ENCODE measurements around the gene BIN1.

The BIN1 gene, protein sequence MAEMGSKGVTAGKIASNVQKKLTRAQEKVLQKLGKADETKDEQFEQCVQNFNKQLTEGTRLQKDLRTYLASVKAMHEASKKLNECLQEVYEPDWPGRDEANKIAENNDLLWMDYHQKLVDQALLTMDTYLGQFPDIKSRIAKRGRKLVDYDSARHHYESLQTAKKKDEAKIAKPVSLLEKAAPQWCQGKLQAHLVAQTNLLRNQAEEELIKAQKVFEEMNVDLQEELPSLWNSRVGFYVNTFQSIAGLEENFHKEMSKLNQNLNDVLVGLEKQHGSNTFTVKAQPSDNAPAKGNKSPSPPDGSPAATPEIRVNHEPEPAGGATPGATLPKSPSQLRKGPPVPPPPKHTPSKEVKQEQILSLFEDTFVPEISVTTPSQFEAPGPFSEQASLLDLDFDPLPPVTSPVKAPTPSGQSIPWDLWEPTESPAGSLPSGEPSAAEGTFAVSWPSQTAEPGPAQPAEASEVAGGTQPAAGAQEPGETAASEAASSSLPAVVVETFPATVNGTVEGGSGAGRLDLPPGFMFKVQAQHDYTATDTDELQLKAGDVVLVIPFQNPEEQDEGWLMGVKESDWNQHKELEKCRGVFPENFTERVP

DNA sequence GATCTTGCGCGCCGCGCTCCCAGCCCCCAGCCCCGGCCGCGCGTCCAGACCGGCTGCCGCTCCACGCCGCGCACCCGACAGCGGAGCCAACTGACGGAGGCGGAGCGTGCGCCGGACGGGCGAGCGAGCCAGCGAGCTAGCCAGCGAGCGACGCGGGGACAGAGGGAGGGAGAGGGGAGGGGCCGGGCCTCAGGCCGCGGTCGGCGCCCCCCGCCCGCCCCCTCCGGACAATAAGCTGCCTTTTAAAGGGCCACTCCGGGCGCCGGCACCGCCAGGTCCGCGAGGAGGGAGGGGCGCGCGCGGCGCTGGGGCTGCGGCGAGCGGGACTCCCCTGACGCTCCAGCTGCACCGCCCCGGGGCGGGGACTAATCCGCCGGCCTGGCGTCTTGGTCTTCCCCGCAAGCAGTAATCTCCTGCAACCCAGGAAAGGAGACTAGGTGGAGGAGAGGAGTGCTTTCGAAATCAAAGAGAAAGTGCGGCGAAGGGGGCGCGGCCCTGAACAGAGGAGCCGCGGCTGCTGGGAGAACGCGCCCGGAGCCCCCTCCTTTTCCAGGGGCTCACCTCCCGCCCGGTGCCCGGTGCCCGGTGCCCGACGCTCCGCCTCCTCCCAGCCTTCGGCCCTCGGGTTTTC is at the start of gene BIN1:
BIN1 (minus strand) TSS at position 164 of the 631 bp plus-strand sequence. CDS start 211 bp downstream, outside the sequence.
- H3K4me3 ChIP-seq (ENCODE audit: low read depth, low read length) = peak within 1 kb of the TSS; percentile 41

DNA sequence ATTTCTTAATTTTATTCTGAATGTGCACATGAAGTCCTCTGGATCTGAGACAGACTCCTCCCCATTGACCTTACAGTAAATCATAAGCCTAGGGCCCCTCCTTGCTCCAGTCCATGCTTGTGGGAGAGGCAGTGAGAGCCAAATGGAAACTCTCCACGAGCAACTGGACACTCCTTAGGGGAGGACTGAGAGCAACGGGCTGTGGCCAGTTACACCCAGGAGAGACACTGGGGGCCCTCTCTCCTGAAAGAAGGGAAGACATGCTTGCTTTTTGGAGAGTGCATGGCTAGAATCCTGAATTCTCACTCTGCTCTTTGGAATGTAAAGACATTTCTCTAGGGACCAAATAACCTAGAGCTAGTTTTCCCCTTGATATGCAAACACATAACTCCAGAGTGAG is 49.0 kb upstream of the BIN1 start:
- no peak overlapping the region for H3K4me3 ChIP-seq (ENCODE audit: low read depth, low read length)

DNA sequence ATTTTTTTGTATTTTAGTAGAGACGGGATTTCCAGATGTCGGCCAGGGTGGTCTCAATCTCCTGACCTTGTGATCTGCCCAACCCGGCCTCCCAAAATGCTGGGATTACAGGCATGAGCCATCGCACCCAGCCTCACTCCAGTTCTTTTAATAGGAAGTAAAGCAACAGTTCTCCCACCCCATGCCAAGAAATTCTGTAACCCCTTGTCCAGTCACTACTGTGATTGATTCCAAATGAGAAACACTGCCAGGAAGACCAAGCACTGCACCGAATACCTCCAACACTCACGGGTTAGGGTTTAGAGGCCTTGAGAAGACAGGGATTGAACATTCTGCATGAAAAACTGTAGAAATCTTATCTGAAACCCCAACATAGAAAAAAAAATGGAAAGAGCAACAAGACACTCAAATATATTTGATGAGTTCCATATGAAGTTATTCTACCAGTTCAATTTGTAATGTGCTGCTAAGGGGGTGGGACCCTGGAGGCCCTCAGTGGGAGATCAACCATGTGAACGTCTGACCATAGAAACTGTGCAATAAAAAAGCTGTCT is 48.2 kb upstream of the BIN1 start:
- no peak overlapping the region for H3K4me3 ChIP-seq (ENCODE audit: low read depth, low read length)

DNA sequence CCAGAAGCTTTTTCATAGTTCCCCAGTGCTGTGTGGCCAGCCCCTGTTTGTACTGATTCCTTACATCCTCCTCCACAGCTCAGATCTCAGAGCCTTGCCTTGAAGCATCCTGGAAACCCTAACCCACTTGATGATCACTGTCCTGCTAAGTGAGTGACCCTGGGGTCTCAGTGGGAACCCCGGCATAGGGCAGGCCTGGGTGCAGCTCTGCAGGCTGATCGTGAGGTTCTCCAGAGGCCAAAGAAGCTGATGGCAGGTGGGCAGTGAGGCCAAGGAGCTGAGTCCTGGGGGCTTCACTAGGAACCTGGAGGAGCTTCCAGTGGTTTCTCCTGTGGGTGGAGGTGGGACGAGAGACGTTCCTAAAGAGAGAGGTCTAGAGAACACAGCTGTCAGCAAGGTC is 47.4 kb upstream of the BIN1 start:
- H3K4me3 ChIP-seq (ENCODE audit: low read depth, low read length) = no peak overlapping the region

DNA sequence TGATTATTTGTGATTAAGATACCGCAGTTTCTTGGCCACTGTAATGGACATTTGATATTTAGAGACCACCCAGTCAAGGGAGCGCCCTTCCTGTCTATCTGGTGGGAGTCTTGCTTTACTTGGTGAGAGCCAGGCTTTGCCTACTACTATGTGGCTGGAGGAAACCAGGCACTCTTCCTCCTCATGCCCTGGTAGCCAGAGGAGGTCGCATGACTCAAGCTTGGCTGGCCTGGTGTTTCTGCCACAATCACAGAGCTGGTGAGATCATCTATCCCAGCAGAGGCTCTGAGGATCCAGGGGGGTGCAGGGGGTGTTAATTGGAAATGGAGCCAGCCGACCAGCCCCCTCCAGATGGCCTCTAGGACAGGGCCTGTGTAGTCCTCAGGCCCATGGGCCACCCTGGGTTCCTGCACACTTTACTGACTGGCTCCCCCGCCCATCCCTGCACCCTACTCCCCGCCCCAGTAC is 46.8 kb upstream of the BIN1 start:
- no peak overlapping the region for H3K4me3 ChIP-seq (ENCODE audit: low read depth, low read length)

DNA sequence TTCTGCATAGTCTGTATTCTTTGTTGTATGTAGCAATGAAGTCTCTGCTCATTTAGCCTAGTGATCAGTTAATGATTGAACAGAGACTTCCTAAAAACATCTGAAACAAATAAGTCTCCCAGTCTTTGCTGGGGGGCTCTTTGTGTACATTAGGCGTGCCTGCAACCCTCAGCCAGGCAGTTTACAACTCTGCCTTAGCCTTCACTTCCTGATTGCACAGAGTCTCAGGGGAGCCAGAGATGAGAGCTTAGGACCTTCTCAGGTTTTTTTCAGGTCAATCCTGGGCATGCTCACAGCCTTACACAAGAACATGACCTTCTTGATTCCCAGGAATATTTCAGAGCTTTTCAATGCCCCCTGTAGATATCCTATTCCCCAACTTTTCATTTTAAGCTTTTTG is 44.0 kb upstream of the BIN1 start:
- no peak overlapping the region for H3K4me3 ChIP-seq (ENCODE audit: low read depth, low read length)

DNA sequence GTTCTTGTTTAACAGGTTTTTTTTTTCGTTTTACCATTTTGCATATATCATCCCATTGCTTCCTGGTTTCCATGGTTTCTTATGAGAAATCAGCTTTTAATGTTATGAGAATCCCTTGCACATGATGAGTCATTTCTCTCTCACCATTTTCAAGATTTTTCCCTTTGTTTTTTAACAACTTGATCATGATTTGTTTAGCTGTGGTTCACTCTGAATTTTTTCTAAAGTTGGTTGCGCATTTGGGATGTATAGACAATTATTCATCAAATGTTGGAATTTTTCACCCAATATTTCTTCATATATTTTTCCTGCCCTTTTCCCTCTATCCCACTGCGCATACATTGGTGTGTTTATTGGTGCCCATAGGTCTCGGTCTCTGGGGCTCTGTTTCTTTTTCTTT is 42.4 kb upstream of the BIN1 start:
- no peak overlapping the region for H3K4me3 ChIP-seq (ENCODE audit: low read depth, low read length)

DNA sequence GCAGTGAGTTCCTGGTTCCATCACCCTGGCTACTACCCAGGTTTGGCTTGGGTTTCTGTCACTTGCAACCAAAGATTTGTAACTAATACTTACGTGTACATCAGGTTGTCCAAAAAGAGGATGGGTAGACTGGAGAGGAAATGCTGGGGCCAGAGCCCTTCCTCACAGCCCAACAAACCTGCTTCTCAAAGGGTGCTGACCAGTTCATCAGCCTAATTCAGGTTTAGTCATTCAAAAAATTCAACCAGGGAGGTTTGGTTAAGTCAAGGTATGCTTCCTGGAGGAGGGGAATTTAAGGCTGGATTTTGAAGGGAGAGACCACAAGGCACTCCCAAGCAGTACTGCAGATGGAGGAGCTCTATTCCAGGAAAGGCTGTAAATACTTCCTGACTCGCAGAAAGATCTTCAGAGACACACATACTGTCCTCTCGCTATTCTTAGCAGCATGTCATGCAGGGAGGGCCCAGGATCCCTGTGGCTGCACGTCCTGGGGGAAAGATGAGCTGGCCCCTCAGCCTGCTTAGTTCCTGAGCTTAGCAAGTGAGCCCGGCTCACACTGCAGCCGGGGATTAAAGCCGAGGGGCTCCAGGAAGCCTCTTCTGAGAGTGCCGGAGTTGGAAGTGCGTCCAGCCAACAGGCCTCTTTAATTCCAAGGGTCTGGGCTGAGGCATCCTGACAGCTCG is 40.0 kb upstream of the BIN1 start:
- H3K4me3 ChIP-seq (ENCODE audit: low read depth, low read length) = no peak overlapping the region

DNA sequence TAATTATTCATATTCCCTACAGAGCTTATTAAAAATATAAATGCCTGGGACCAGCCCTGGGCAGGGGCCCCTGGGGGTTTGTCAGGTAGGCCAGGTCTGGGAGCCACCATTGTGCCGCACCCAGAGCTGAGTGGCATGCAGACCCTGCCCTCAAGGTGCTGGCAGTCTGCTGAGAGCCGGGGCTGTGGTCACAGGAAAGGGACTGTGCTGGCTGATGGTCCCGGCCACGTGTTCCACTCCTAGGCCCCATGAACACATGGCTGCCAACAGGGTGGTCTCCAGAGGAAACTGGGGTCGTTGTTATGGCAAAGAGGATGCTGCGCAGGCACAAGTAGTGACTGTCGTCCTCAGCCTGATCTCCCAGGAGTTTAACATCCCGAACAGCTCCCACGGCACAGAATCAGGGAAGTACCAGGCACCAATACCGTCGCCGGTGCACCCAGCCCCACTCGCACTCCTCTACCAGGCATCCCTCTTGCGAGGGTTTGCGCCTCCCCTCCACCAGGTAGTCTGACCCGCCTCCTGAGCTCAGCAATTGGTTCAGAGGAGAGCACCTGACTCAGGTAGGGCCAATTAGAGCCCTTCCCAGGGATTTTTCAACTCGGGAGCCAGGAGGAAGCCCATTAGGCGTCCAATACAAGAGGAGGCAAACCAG is 39.2 kb upstream of the BIN1 start:
- no peak overlapping the region for H3K4me3 ChIP-seq (ENCODE audit: low read depth, low read length)

DNA sequence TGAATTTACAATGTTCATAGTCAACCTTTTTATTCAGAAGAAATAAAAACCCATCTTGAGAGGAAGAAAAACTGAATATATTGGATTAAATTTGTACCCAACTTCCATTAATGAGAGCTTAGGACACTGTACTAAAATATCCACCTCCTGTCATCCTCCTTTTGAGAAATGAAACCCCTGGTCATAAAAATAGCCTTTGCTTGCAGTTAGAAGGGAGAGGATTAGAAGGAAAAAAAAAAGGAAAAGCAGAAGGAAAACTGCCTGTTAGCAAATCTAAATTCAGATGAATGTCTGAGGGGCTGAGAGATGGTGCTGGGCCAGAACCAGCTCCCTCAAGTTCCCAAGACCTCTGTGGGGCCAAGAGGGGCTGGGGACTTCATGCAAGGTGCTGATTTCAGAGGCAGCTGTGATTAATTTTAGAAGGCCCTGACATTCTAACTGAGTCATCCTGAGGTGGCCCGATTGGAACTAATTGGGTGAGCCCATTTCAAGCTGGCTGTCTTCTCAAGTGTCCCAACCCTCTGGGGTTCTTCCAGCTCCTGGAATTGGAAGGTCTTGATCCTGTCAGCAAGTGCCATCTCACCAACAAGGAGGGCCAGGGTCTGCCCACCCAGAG is 38.4 kb upstream of the BIN1 start:
- no peak overlapping the region for H3K4me3 ChIP-seq (ENCODE audit: low read depth, low read length)

DNA sequence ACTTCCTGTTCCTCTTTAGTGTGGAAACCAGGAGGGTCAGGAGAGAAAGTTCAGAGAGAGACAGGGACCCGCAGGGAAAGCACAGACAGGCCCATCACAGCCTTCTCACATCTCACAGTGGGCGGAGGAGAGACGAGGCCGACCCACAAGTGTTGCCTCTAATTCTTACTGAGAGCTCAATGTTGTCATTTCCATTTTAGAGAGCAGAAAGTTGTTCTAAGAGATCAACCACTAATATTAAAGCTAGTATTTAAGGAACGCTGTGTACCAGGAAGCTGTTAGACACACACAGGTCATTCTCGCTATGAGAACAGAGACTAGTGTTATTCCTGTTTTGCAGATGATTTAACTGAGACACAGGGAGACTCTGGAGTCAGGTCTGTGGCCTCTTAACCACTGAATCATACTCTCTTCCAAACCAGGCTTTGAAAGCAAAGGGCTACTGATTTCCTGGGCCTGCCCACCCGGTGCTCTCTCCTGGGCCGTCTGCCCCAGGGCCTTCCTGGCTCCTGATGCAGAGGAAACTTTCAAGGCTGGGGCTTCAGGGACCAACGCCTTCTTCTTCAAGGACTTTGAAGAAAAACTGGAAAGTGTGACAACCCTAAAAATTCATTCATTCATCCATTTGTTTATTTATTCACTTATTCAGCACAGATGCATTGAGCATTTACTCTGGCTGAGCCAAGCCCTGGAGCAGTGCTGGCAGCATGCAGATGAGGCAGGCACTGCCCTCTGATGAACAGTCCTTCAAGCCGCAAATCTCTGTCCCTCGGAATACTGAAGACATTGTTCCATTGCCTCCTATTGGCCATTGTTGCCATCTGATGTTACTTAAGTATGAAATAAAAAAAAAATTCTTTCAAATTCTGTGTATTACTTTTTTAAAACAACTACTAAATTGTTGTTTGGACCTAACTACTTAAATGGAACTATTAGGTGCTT is 37.2 kb upstream of the BIN1 start:
- H3K4me3 ChIP-seq (ENCODE audit: low read depth, low read length) = no peak overlapping the region

DNA sequence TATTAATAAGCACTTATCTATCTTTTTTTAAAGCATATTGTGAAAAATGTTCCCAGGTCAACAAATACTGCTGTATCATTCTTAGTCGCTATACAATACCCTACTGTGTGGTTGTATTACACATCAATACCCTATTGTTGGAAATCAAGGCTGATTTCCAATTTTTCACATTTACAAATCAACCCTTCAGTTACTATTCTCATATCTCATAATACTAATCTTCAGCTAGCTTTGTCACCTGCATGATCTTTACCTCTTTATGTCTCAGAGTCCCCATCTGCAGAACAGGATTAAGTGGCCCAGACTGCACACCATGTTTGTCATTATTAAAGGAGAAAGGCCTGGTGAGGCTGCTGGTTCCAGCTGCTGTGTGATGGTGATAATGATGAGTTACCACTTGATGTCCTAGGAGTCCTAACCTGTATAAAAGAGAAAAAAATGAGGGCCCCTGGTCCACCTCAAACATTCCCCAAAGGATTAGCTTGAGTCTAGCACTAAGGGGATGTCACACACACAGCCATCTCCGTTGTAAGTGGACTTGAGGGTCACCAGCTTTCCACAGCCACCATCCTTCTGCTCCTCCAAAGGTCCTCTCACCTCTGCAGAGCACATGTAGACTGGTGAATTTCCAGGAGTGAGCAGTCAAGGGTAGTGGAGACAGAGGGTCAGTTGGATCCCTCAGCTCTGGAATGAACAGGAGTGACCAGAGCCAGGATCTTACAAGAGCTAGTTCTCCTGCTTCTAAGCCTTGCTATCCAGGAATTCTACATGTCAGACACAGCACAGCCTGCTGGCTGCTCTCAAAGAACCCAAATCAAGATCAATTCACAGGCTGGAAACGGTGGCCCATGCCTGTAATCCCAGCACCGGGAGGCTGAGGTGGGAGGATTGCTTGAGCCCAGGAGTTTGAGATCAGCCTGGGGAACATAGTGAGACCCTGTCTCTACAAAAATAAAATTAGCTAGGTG is 36.0 kb upstream of the BIN1 start:
- H3K4me3 ChIP-seq (ENCODE audit: low read depth, low read length) = no peak overlapping the region

DNA sequence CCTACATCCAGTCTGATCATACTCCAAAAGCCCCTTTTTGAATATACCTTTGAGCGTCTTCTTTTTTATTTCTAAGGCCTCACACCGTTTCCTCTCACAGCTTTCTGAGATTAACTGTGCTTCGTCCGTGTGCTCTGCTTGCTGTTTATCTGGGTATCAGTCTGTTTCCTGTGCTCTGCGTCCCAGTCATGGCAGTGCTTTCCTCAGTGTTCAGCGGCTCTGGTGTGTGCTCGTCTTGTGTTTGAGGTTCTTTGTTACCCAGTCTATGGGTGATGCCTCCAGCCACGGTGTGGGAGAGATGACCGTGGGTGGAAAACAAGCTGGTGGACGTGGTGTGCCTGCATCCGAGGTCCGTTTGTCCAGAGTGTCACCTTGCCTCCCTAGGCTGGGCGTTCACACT is 33.6 kb upstream of the BIN1 start:
- H3K4me3 ChIP-seq (ENCODE audit: low read depth, low read length) = no peak overlapping the region

DNA sequence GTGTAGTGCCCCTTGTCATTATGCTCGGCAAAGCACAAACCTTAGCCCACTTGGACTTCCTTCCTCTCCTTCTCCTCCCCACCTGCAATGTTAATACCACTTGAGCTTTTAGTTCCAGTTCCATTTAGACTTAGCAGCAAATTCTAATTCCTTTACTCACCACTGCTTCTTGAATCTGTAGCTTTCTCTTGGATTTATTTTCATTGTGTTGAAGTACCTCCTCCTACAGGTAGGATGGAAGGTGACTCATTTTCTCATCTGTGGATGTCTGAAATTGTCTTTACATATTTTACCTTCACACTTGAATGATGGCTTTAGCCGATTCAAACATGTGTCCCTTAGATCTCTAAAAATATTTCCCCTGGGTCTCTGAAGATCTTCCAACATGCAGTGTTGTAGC is 32.8 kb upstream of the BIN1 start:
- H3K4me3 ChIP-seq (ENCODE audit: low read depth, low read length) = no peak overlapping the region

DNA sequence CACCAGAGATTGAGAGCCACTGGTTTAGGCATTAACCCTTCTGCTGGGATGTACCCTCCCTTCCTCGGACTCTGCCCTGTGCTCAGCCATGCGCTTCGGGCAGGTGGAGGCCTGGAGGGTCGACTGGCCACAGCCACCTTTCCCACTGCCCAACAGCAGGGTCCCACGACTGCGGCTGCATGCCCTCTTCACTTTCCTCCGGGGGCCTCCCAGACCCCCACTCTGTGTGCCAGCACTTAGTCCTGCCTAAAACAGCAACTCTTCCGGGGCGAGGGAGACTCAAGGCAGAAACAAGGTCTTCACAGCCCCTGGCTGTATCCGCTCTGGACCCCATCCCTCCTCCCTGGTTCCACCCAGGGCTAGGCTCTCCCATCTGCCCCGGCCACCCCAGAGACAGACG is 31.3 kb upstream of the BIN1 start:
- no peak overlapping the region for H3K4me3 ChIP-seq (ENCODE audit: low read depth, low read length)

DNA sequence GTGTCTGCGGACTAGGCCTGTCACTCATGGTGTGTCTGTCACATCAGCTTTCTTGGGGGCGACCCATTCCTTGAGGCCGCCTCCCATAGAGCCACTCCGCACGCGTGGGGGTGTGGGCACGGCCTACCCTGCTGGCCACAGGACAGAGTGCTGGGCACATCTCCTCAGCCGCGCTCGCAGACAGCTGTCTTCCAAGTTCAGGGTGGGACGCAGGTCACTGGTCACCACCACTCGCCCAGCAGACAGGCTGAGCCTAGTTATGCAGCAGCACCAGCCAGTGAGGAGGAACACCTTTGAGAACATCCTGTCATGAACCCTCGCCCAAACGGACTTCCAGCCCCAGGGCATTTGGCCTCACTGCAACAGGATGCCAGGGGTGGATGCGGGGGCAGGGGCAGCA is 30.8 kb upstream of the BIN1 start:
- no peak overlapping the region for H3K4me3 ChIP-seq (ENCODE audit: low read depth, low read length)

DNA sequence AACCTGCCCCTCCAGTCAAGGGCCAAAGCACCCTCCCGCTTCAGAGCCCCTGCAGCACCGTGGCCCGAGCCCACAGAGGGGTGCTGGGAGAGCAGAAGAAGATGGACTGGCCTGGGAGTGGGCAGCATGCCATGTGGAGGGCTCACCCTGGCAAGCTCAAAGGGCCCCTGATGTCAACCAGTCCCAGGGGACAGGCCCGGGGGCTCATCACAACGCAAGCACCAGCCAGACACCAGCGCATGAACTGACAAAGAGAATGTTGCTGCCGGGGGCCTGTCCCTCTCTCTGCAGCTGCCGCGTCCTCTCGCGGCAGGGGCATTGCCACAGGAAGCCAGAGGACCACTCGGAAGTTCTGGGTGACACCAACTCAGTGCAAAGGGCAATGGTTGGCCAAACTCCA is 30.3 kb upstream of the BIN1 start:
- no peak overlapping the region for H3K4me3 ChIP-seq (ENCODE audit: low read depth, low read length)
